NCI-H146 treated with DMSO at 0.1 percent for 48 hours (cell line): ENCODE data around the gene ATG16L2.
"Not testable (repeated sequence)": the region's sequence is repeated elsewhere in the genome, so short reads cannot be mapped to it uniquely, and the experiment has no call there.

ENCODE experiments used
- DNase-seq: peaks from one replicate; lab custom pipeline; 2025; ENCODE audit not compliant: unreplicated experiment; lab: John Stamatoyannopoulos, UW

The ATG16L2 gene

GRCh38 chr11:72799441-72799840 lies 14.8 kb upstream of the ATG16L2 start:
- DNase-seq = no peak

DNA sequence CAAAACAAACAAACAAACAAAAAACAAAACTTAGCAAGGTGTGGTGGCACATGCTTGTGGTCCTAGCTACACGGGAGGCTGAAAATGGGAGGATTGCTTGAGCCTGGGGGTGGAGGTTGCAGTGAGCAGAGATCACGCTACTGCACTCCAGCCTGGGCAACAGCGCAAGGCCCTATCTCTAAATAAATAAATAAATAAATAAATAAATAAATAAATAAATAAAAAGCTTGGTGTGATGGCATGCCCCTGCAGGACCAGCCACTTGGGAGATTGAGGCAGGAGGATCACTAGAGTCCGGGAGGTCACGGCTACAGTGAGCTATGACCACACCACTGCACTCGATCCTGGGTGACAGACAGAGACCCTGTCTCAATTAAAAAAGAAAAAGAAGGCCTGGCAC lies 11.4 kb upstream of the ATG16L2 start:
- no peak for DNase-seq

DNA sequence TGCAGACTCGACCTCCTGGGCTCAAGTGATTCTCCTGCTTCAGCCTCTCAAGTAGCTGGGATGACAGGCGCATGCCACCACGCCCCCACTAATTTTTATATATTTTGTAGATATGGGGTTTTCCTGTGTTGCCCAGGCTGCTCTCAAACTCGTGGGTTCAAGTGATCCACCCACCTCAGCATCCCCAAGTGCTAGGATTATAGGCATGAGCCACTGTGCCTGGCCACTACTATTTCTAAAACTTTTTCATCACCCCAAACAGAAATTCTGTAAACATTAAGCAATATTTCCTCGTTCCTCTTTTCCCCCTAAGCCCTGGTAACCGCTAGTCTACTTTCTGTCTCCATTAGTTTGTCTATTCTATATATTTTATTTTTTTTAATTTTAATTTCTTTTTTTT lies 9.0 kb upstream of the ATG16L2 start:
- no peak for DNase-seq

- DNase-seq = not testable (repeated sequence)
Measured at GRCh38 chr11:72806378-72806777, 7.8 kb upstream of the ATG16L2 start.

DNA sequence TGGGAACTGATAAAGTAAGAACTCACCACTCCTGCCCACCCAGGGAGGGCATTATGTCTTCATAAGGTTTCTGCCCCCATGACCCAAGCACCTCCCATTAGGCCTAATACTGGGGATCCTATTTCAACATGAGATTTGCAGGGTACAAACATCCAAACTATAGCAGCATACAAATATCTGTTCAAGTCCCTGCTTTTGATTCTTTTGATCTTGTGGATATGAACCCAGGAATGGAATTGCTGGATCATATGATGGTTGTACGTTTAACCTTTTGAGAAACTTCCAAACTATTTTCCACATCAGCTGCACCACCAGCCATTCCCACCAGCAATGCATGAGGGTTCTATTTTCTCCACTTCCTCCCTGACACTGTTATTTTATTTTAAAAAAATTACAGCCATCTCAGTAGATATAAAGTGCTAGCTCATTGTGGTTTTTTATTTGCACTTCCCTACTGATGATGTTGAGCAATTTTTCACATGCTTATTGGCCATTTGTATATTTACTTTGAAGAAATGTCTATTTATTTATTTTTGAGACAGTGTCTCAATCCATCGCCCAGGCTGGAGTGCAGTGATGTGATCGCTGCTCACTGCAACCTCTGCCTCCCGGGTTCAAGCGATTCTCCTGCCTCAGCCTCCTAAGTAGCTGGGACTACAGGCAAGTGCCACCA lies 7.1 kb upstream of the ATG16L2 start:
- no peak for DNase-seq

- no peak for DNase-seq
Measured at GRCh38 chr11:72807792-72808191, 6.4 kb upstream of the ATG16L2 start.

GRCh38 chr11:72808331-72808798 lies 5.8 kb upstream of the ATG16L2 start:
- no peak for DNase-seq

DNA sequence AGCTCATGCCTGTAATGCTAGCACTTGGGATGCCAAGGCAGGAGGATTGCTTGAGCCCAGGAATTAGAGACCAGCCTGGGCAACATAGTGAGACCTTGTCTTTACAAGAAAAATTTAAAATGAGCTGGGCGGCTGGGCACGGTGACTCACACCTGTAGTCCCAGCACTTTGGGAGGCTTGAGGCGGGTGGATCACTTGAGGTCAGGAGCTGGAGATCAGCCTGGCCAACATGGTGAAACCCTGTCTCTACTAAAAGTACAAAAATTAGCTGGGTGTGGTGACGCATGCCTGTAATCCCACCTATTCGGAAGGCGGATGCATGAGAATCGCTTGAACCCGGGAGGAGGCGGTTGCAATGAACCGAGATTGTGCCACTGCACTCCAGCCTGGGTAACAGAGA lies 2.5 kb upstream of the ATG16L2 start:
- DNase-seq = not testable (repeated sequence)

GRCh38 chr11:72812604-72812966 lies 1.6 kb upstream of the ATG16L2 start:
- peak; percentile 54 for DNase-seq

GRCh38 chr11:72812967-72813739 lies 1.1 kb upstream of the ATG16L2 start:
- peak; percentile 50 for DNase-seq

- DNase-seq = peak; percentile 61
Measured at GRCh38 chr11:72813740-72814285, 398 bp upstream of the ATG16L2 start.

GRCh38 chr11:72815110-72815618 lies 953 bp downstream of the ATG16L2 start:
- DNase-seq = peak; percentile 35

DNA sequence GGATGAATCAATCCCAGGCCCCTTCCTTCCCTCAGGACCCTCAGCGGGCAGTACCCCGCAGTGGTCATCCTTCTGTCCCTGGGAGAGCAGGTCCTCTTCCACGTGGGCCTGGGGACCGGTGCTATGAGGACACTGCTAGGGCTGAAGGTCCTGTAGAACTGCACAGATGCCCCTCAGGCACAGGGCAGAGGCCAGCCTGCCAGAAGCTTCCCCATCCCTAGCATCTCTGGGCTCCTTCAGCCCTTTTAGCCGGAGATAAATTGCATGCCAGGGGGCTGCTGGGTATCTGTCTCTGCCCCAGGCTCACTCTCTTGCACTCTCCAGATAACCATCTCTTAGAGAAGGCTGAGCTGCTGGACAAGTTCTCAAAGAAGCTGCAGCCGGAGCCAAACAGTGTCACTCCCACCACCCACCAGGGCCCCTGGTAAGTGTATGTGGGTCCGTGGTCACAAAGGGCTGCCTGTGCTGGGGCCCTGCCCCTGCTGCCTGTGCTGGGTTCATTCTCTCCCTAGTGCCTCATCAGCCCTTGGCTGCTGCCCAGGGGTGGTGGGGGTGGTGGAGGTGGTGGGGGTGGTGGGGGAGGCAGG lies 2.3 kb downstream of the ATG16L2 start:
- no peak for DNase-seq

DNA sequence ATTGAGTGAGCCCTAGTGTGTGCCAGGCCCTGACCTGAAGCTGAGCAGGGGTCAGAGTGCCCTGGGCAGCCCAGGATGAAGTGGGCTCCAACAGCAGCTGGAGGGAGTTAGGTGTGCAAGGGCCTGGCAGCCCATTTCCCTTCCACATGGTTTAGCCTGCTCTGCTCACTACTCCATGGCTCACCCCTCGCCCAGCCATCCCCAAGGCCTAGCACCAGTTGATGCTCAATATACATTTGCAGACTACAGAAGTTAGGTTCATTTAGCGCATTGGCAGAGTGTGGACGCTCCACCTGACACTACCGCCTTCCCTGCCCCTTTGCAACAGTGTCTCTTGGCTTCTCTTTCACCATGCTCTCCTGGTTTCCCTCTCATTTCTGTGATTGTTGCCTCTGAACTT lies 3.8 kb downstream of the ATG16L2 start:
- no peak for DNase-seq

DNA sequence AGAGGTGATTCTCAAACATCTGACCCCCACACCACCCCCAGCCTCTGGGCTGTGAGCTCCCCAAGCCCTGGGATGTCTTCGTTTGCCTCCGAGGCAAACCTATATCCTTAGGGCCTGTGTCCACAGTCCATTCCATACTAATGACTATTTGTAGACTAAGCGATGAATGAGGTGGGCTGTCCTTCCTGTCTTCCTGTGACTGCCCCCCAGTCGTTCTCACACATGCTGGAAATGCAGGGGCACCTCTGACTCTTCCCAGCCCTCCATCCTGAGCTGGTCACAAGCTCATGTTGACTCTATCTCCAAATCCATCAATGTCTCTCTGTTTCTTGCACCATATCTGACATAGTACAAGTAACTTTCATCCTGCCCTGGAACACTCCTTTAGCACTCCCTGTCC lies 4.8 kb downstream of the ATG16L2 start:
- no peak for DNase-seq

- no peak for DNase-seq
Measured at GRCh38 chr11:72820439-72821139, 6.4 kb downstream of the ATG16L2 start.

DNA sequence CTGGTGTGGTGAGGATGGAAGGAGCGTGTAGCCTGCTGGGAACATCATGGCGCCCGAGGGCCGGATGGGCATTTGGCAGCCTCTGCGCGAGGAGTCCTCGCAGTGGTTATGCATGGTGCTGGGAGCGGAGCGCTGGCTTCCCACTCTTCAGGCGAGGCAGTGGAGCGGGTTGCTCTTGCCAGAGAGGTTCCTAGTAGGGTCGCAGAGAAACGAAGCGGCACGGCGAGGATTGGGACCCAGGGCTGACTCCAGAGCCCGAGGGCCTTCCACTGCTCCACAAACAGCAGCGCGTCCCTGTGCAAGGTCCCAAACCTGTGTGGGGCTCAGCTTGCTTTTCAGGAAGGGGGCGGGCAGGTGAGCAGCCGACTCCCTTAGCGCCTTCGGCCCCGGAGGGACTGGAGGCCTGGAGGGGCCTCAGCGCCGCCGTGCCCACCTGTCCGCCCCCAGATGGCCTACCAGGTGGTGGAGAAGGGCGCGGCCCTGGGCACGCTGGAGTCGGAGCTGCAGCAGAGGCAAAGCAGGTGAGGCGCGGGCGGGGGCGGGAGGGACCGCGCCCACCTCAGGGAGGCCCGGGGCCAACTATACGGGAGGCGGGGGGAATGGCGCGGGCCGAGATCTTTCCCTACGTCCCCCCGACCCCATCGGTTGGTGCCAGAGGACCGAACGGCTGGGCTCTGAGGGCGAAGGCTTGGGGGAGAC lies 7.2 kb downstream of the ATG16L2 start:
- peak; percentile 35 for DNase-seq

DNA sequence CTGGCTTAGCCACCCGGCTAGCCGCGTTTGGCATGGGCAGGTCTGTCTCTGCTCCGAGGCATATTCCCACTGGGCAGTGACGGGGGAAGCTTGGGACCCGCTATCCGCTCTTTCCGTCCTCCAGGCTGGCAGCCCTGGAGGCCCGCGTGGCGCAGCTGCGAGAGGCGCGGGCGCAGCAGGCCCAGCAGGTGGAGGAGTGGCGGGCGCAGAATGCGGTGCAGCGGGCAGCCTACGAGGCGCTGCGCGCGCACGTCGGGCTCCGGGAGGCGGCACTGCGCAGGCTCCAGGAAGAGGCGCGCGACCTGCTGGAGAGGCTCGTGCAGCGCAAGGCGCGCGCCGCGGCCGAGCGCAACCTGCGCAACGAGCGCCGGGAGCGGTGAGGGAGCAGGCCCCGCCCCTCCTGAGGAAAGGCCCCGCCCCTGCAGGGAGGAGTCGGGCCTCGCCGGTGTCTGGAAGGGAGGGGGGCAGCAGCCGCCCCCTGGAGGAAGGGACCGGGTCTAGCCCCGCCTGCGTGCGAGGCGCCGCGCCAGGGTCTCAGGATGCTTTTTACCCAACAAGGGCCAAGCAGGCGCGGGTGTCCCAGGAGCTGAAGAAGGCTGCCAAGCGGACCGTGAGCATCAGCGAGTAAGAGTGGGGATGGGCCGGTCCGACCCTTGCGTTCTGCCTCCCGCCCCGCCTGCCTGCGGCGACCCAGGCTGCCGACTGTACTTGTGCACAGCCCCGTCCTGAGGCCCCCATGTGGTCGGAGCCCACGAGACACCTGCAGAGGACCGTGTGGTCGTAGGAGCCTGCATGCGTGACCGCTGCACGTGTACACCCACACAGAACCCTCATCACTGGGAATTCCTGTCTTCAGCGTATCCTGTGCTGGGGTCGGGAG lies 7.9 kb downstream of the ATG16L2 start:
- peak; percentile 84 for DNase-seq

GRCh38 chr11:72823105-72823804 lies 9.0 kb downstream of the ATG16L2 start:
- no peak for DNase-seq
